Gastroesophageal sphincter (tissue), 3 donors: ENCODE measurements around the gene BRAT1.

ENCODE experiments used
- EP300 ChIP-seq: sonication (generic); formaldehyde crosslinking; IDR thresholded peaks from one replicate; pipeline ENCODE4 v1.6.1; 2017; ENCODE audit warnings: antibody characterized with exemption, mild to moderate bottlenecking
- TF ChIP-seq, protein P1 (sequence below), 4 experiments: fragments of 200-600 bp in 2 of 4; fragments of 450-650 bp in 2 of 4; sonication (generic) in 1 of 4; IDR thresholded peaks; one replicate each; pipeline ENCODE4 v1.5.1; 2017 to 2019; ENCODE audit warnings: antibody characterized with exemption in 4 of 4, mild to moderate bottlenecking in 2 of 4, moderate library complexity in 2 of 4

DNA sequence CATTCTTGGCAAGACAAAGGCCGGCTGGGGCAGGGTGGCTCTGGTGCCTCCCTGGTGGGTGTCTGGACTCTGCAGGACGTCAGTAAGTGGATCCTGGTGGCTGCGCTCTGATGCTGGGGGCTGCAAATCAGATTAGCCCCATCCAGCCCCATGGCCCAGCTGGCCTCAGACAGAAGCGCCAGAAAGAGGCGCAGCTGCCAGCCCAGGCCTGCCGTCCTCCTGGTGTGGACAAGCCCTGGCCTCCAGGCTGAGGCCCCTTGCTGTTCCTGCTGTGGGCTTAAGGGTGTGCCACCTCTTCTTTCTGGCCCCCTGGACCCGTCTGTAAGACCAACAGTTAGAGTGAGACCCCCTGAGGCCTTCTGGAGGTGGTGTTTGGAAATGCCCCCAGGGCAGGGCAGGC, 41.6 kb downstream of the BRAT1 start:
- TF ChIP-seq EP300 = no peak
- TF ChIP-seq, protein P1, sequence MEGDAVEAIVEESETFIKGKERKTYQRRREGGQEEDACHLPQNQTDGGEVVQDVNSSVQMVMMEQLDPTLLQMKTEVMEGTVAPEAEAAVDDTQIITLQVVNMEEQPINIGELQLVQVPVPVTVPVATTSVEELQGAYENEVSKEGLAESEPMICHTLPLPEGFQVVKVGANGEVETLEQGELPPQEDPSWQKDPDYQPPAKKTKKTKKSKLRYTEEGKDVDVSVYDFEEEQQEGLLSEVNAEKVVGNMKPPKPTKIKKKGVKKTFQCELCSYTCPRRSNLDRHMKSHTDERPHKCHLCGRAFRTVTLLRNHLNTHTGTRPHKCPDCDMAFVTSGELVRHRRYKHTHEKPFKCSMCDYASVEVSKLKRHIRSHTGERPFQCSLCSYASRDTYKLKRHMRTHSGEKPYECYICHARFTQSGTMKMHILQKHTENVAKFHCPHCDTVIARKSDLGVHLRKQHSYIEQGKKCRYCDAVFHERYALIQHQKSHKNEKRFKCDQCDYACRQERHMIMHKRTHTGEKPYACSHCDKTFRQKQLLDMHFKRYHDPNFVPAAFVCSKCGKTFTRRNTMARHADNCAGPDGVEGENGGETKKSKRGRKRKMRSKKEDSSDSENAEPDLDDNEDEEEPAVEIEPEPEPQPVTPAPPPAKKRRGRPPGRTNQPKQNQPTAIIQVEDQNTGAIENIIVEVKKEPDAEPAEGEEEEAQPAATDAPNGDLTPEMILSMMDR (IDR thresholded peaks at IDR 0.05) = no peak
